HepG2 (cell line): ENCODE measurements around the gene TMUB1. TPM values are rescaled to one million over a fixed set of nuclear protein-coding genes. Genes with fewer than 3 reads are reported as not detected.

Experiments
- ATAC-seq: fragments of 200-7000 bp; cut with Tn5 transposase; 3 replicates; pipeline ENCODE4 v1.9.1; 2020; ENCODE audit warnings: mild to moderate bottlenecking, moderate library complexity
- BruUV-seq: library from RNA; stranded (reverse); fragments of 400-500 nt; replicated peaks from 2 replicates; lab custom pipeline; 2021; lab: Mats Ljungman, UMichigan
- CTCF ChIA-PET: fragments of 300-600 bp; formaldehyde crosslinking; extraction: SDS; loops from one replicate; lab custom pipeline; 2021; ENCODE audit warnings: low total read pairs, inconsistent platforms, low intra/inter-chr PET ratio; lab: Yijun Ruan, JAX
- POLR2A ChIA-PET: fragments of 350-600 bp; sonication (Branson Sonifier 250); formaldehyde crosslinking; loops from one replicate; lab custom pipeline; 2020; ENCODE audit warnings: antibody characterized with exemption, inconsistent platforms; lab: Yijun Ruan, JAX
- DNase-seq: peaks from one replicate; pipeline ENCODE4 v3.0.0-alpha.2; 2015; ENCODE audit warnings: low spot score
- FAIRE-seq: peaks from 3 replicates; lab custom pipeline; 2011; peaks lifted over from hg19 to GRCh38; lab: Jason Lieb, UNC
- H2AFZ ChIP-seq: one replicate; pipeline ENCODE4 v1.6.1; 2011; ENCODE audit warnings: low read length, inconsistent platforms
- H3K27ac ChIP-seq: fragments of 300-600 bp; 3 replicates; pipeline ENCODE4 v1.8.0; 2011; ENCODE audit warnings: mixed run types, mild to moderate bottlenecking, mixed read lengths, low read length, inconsistent platforms; ENCODE audit not compliant: insufficient read depth; ENCODE audit errors: extremely low read length
- H3K27me3 ChIP-seq, 2 experiments: fragments of 200-600 bp in 1 of 2; 2 replicates in 1 of 2; 3 replicates in 1 of 2; pipeline versions ENCODE4 v1.6.0 to v1.8.0; 2011; ENCODE audit warnings: low read length in 2 of 2, mild to moderate bottlenecking in 2 of 2, moderate library complexity in 2 of 2, inconsistent platforms in 1 of 2; ENCODE audit not compliant: insufficient read depth in 2 of 2, control insufficient read depth in 1 of 2
- H3K36me3 ChIP-seq, 2 experiments: fragments of 200-600 bp in 1 of 2; replicated peaks in 1 of 2; 2 replicates in 1 of 2; 3 replicates in 1 of 2; pipeline versions ENCODE4 v1.5.1 to v1.8.0; 2011; ENCODE audit warnings: low read length in 2 of 2, inconsistent platforms in 1 of 2; ENCODE audit not compliant: insufficient read depth in 2 of 2, control insufficient read depth in 1 of 2
- H3K4me1 ChIP-seq: 2 replicates; pipeline ENCODE4 v1.5.1; 2012; ENCODE audit warnings: low read length, inconsistent platforms; ENCODE audit not compliant: insufficient read depth
- H3K4me2 ChIP-seq: 2 replicates; pipeline ENCODE4 v1.6.0; 2011; ENCODE audit warnings: low read depth, low read length, inconsistent platforms
- H3K4me3 ChIP-seq, 3 experiments: fragments of 200-600 bp in 1 of 3; sonication (generic), shearing (Covaris generic) in 1 of 3; replicated peaks in 1 of 3; 2 replicates each; pipeline ENCODE4 v1.5.1; 2011 to 2016; ENCODE audit warnings: low read length in 3 of 3, inconsistent platforms in 2 of 3, low read depth in 2 of 3, mild to moderate bottlenecking in 2 of 3, control low read depth in 1 of 3, mixed read lengths in 1 of 3; ENCODE audit not compliant: insufficient read depth in 1 of 3
- H3K79me2 ChIP-seq: one replicate; pipeline ENCODE4 v1.6.1; 2011; ENCODE audit warnings: low read length, inconsistent platforms; ENCODE audit not compliant: insufficient read depth
- H3K9ac ChIP-seq: 2 replicates; pipeline ENCODE4 v1.6.0; 2011; ENCODE audit warnings: mild to moderate bottlenecking, low read depth, low read length, inconsistent platforms; ENCODE audit not compliant: insufficient read depth
- H3K9me3 ChIP-seq: 2 replicates; pipeline ENCODE4 v1.5.1; 2012; ENCODE audit warnings: mild to moderate bottlenecking, low read length
- H4K20me1 ChIP-seq: 2 replicates; pipeline ENCODE4 v1.6.0; 2011; ENCODE audit warnings: inconsistent platforms, mild to moderate bottlenecking, low read length, moderate library complexity; ENCODE audit not compliant: insufficient read depth
- AGO2 ChIP-seq: fragments of 200-400 bp; formaldehyde crosslinking; optimal IDR thresholded peaks from 2 replicates; pipeline ENCODE3; 2017; ENCODE audit warnings: mild to moderate bottlenecking, low read depth, low read length, moderate library complexity
- ARID5B ChIP-seq: IDR thresholded peaks from 2 replicates; pipeline ENCODE4 v1.4.0; 2020; ENCODE audit warnings: mild to moderate bottlenecking, missing genetic modification reagents
- ARNT ChIP-seq: fragments of 450-650 bp; IDR thresholded peaks from 2 replicates; pipeline ENCODE4 v1.6.1; 2017
- DDIT3 ChIP-seq: sonication (generic); formaldehyde crosslinking; IDR thresholded peaks from 2 replicates; pipeline ENCODE4 v1.4.0; 2020; ENCODE audit warnings: mild to moderate bottlenecking, missing genetic modification reagents
- KDM4B ChIP-seq: sonication (generic); formaldehyde crosslinking; IDR thresholded peaks from 2 replicates; pipeline ENCODE4 v1.4.0; 2020; ENCODE audit warnings: missing genetic modification reagents
- MXI1 ChIP-seq: IDR thresholded peaks from 3 replicates; pipeline ENCODE4 v1.6.1; 2012; ENCODE audit warnings: low read depth, low read length, inconsistent platforms, borderline replicate concordance
- NFYB ChIP-seq: sonication (generic); formaldehyde crosslinking; IDR thresholded peaks from 2 replicates; pipeline ENCODE4 v1.4.0; 2020; ENCODE audit warnings: missing genetic modification reagents
- RBM22 ChIP-seq: fragments of 200-400 bp; formaldehyde crosslinking; optimal IDR thresholded peaks from 2 replicates; pipeline ENCODE3; 2017; ENCODE audit warnings: mild to moderate bottlenecking, low read length, moderate library complexity
- RELA ChIP-seq: sonication (generic); formaldehyde crosslinking; IDR thresholded peaks from 2 replicates; pipeline ENCODE4 v1.4.0; 2020; ENCODE audit warnings: missing genetic modification reagents
- SNRNP70 ChIP-seq: fragments of 200-400 bp; formaldehyde crosslinking; IDR thresholded peaks from 2 replicates; pipeline ENCODE4 v1.6.1; 2017; ENCODE audit warnings: mild to moderate bottlenecking, low read depth, low read length, moderate library complexity
- SOX13 ChIP-seq, 3 experiments: fragments of 450-650 bp in 1 of 3; sonication (generic) in 1 of 3; formaldehyde crosslinking in 1 of 3; IDR thresholded peaks in 2 of 3; conservative IDR thresholded peaks in 1 of 3; 2 replicates each; pipeline versions ENCODE4 v1.5.0 to v1.6.1; 2016 to 2020; ENCODE audit warnings: antibody characterized with exemption in 1 of 3, mild to moderate bottlenecking in 1 of 3, missing compliant biosample characterization in 1 of 3, missing genetic modification reagents in 1 of 3, moderate library complexity in 1 of 3
- TERF1 ChIP-seq: sonication (generic); formaldehyde crosslinking; IDR thresholded peaks from 2 replicates; pipeline ENCODE4 v1.8.0; 2022; ENCODE audit warnings: mild to moderate bottlenecking, missing genetic modification reagents, moderate library complexity
- THYN1 ChIP-seq: sonication (generic); formaldehyde crosslinking; IDR thresholded peaks from 2 replicates; pipeline ENCODE4 v1.8.1; 2023; ENCODE audit warnings: low read depth, mild to moderate bottlenecking, moderate library complexity, missing genetic modification reagents, borderline replicate concordance
- ZNF143 ChIP-seq: sonication (generic); formaldehyde crosslinking; IDR thresholded peaks from 2 replicates; pipeline ENCODE4 v1.4.0; 2020; ENCODE audit warnings: missing genetic modification reagents
- ZNF225 ChIP-seq: sonication (generic); formaldehyde crosslinking; IDR thresholded peaks from 2 replicates; pipeline ENCODE4 v1.4.0; 2020; ENCODE audit warnings: mild to moderate bottlenecking, missing genetic modification reagents
- ZNF761 ChIP-seq: sonication (generic); formaldehyde crosslinking; conservative IDR thresholded peaks from 2 replicates; pipeline ENCODE4 v1.4.0; 2020; ENCODE audit warnings: mild to moderate bottlenecking, missing genetic modification reagents
- WGBS: methylation state at CpG from one replicate; pipeline ENCODE4 v1.1.6; 2017; ENCODE audit warnings: low lambda C conversion rate; 5-methylcytosine and 5-hydroxymethylcytosine counted together
- in situ Hi-C: cut with HindIII; loops from 2 replicates; pipeline ENCODE4 v1.10.0; 2017; ENCODE audit warnings: low pct_unique_long_range_greater_than_20kb; ENCODE audit not compliant: extremely low pct_ligation_motif_present
- intact Hi-C: fragments of 100-400 bp; cut with micrococcal nuclease; formaldehyde crosslinking; loops from one replicate; pipeline ENCODE4 v1.10.0; 2022; ENCODE audit not compliant: unreplicated experiment
- polyA plus RNA-seq, 8 experiments: library from polyadenylated mRNA; depleted of rRNA in 3 of 8; stranded (reverse) in 7 of 8; unstranded in 1 of 8; fragments of >200 nt; fragmentation: Illumina TruSeq in 4 of 8; extraction: Trizol in 4 of 8; gene quantifications; 2 replicates each; pipeline versions ENCODE4 v1.2.1 to v1.2.3, GENCODE V29; 2011 to 2016; ENCODE audit warnings: low read depth in 4 of 8, missing spikeins in 1 of 8, mixed read lengths in 1 of 8; ENCODE audit not compliant: insufficient read depth in 1 of 8
- total RNA-seq, 5 experiments: library from RNA; depleted of rRNA; stranded (reverse); fragments of >200 nt; fragmentation: Illumina TruSeq; extraction: Trizol; gene quantifications; 2 replicates each; pipeline ENCODE4 v1.2.3, GENCODE V29; 2016; ENCODE audit warnings: low read depth in 1 of 5
- TF ChIP-seq, protein P1 (sequence below): sonication (generic); formaldehyde crosslinking; IDR thresholded peaks from 2 replicates; pipeline ENCODE4 v1.8.1; 2023; ENCODE audit warnings: mild to moderate bottlenecking, missing genetic modification reagents

The TMUB1 gene
- total and polyA plus RNA-seq, 2 of the 13 experiments (the other 11 are each of a cell fraction or from before 2014, with no cell fraction given), result 44.8 to 51.6 TPM

DNA sequence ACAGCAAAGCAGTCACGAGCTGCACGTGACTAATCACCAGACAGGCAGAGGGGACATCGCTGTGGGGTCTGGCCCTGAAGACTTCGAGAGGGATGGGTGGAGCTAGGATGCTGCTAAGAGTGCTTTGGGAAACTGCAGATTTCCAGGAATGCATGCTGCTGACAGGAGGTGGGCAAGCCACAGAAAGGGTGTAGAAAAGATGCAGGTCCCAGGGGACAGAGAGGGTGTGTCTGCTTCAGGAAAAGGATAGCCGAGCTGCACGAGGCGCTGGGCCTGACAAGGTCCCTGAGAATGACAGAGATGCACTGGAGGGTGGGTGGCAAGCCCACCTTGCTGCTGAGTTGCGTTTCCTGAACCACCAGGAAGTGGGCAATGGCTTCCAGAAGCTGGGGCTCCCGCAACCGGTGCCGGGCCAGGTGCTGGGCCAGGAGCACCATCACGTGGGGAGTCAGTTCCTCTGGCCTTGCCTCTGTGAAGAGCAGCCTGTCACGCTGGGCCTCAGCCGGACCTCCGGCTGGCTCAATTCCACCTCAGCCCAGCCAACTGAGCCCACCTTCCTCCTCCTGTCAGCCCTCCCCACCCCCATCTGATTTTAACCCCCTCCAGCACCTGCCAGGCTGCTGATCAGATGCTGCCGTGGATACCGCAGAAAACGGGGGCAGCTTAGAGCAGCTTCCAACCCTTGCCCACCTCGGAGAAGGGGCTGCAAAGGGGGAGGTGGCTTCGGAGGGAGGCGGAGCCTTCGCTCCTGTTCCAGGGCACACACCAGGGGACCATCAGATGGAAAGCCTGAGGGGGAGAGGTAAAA lies 4.9 kb downstream of the TMUB1 start:
- peaks cover 10 to 28% of the 10 kb centered on the region in 2 experiments for H3K36me3 ChIP-seq
- BruUV-seq, result no TSS peak
- POLR2A ChIA-PET, result interaction anchor here (1.0 to 5.4 kb wide), 3 partner anchors 9 to 50 kb away, joined by 4 to 60 read pairs (median 4); partner anchors contain the start of gene ABCB8
- TF ChIP-seq TERF1 (no peak), ZNF225 (CRISPR knock-in tag) (no peak), DDIT3 (CRISPR knock-in tag) (no peak), SNRNP70 (no peak), RBM22 (peak; percentile 9), ARID5B (CRISPR knock-in tag) (no peak), KDM4B (CRISPR knock-in tag) (no peak), ZNF761 (CRISPR knock-in tag) (no peak), SOX13 (IDR thresholded peaks at IDR 0.05) (no peak), SOX13 (CRISPR knock-in tag; conservative IDR thresholded peaks at IDR 0.05 in 1 of 2, IDR thresholded peaks at IDR 0.05 in 1 of 2) (no peak), RELA (CRISPR knock-in tag) (no peak), ZNF143 (CRISPR knock-in tag) (no peak), THYN1 (CRISPR knock-in tag) (no peak), AGO2 (peak; percentile 85), NFYB (CRISPR knock-in tag) (no peak), MXI1 (no peak), ARNT (no peak)
- TF ChIP-seq, protein P1, sequence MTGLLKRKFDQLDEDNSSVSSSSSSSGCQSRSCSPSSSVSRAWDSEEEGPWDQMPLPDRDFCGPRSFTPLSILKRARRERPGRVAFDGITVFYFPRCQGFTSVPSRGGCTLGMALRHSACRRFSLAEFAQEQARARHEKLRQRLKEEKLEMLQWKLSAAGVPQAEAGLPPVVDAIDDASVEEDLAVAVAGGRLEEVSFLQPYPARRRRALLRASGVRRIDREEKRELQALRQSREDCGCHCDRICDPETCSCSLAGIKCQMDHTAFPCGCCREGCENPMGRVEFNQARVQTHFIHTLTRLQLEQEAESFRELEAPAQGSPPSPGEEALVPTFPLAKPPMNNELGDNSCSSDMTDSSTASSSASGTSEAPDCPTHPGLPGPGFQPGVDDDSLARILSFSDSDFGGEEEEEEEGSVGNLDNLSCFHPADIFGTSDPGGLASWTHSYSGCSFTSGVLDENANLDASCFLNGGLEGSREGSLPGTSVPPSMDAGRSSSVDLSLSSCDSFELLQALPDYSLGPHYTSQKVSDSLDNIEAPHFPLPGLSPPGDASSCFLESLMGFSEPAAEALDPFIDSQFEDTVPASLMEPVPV (CRISPR knock-in tag), result no peak

More for the DNA sequence above, 4.9 kb downstream of the TMUB1 start:
- Histone ChIP-seq H3K9ac (no peak overlapping the region), H3K4me3 (no peak overlapping the region), H3K9me3 (no peaks in the 10 kb centered on the region), H3K4me2 (no peak overlapping the region), H2AFZ (no peak overlapping the region), H4K20me1 (no peaks in the 10 kb centered on the region), H3K79me2 (peaks cover 33% of the 10 kb centered on the region), H3K4me1 (peaks cover 23% of the 10 kb centered on the region), H3K27ac (no peak overlapping the region), H3K27me3 (no peaks in the 10 kb centered on the region; a peak in 1 of 5 replicates)
- in situ Hi-C loops, result no loop called here
- FAIRE-seq, result no peak
- CTCF ChIA-PET, result no interaction called here
- ATAC-seq, result no peak
- intact Hi-C loops, result no loop called here
- 89% methylated on average over 18 of the region's 22 CpGs for WGBS
- no peak for DNase-seq
